Mucosa of stomach (tissue), 1 donor: ENCODE results near the gene NUDT11.

Experiments
- H3K27me3 ChIP-seq: one replicate; pipeline ENCODE4 v1.7.0; 2013; ENCODE audit warnings: mild to moderate bottlenecking, low read length; ENCODE audit not compliant: control insufficient read depth, insufficient read depth
- H3K36me3 ChIP-seq: one replicate; pipeline ENCODE4 v1.7.0; 2013; ENCODE audit warnings: low read length; ENCODE audit not compliant: control insufficient read depth, insufficient read depth
- H3K4me1 ChIP-seq: one replicate; pipeline ENCODE4 v1.7.0; 2013; ENCODE audit warnings: mild to moderate bottlenecking, low read length; ENCODE audit not compliant: control insufficient read depth, insufficient read depth
- H3K4me3 ChIP-seq: one replicate; pipeline ENCODE4 v1.7.0; 2013; ENCODE audit warnings: low read length
- H3K9ac ChIP-seq: one replicate; pipeline ENCODE4 v1.7.0; 2013; ENCODE audit warnings: mild to moderate bottlenecking, low read length, moderate library complexity
- H3K9me3 ChIP-seq: one replicate; pipeline ENCODE4 v1.7.0; 2013; ENCODE audit warnings: mild to moderate bottlenecking, low read length, moderate library complexity; ENCODE audit not compliant: control insufficient read depth
- donor health status: Pancreatic carcinoma.

NUDT11 gene

DNA sequence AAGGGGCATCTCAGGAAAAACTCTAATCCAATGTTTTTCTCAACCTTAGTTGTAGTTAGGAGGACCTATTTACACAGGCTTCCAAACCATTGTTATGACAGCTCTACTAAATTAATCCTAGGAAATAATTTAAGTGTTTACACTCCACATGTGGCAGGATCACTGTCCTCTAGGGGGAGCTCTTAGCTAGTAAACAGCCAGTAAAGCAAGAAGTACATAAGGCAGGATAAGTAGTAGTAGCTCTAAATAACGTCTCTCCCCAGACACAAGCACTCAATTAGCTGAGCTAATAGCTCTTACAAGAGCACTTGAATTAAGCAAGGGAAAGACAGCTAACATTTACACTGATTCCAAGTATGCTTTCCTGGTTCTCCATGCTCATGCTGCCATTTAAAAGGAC, 37.3 kb downstream of the NUDT11 start:
- Histone ChIP-seq H3K36me3 (no peaks in the 10 kb centered on the region), H3K4me1 (no peaks in the 10 kb centered on the region), H3K9ac (no peak overlapping the region), H3K27me3 (no peaks in the 10 kb centered on the region), H3K9me3 (no peaks in the 10 kb centered on the region), H3K4me3 (no peak overlapping the region)

DNA sequence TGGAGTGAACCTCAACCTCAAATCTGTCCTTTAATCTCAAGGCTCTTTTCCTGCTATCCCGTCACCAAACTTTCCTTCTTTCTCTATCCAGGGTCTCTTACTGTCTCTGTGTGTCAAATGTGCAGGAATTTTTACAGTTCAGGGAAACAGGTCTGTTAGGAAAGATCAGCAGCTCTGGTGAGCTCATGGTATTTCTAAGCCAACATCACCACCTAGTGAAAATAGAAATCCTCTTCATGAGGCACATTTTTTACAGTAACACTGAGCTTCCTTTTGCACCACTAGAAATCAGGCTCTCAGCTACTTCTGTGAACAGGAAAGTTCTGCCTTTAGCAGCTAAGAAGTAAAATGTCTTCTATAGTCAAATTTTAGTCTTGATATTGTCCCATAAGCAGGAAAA, 39.6 kb downstream of the NUDT11 start:
- H3K27me3 ChIP-seq: no peaks in the 10 kb centered on the region

DNA sequence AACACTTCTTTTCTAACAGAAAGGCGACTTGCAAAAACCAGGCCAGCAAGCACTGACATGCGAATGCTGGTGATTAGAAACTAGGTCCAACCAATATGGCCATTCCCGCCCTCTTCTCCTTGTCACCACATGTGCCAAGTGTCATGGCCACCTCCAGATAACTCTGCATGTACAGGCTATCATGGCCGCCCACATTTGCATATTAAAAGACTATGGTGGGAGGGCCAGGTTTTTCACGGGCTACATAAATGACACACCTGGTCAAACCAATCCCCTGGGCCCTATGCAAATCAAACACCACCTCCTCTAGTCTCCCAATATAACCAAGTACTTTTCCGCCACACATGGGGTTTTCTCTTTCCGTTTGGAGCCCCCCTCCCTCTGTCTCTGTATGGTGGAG, 40.1 kb downstream of the NUDT11 start:
- H3K4me1 ChIP-seq: no peaks in the 10 kb centered on the region
- no peak overlapping the region for H3K9ac ChIP-seq
- no peaks in the 10 kb centered on the region for H3K36me3 ChIP-seq
- no peak overlapping the region for H3K4me3 ChIP-seq
- no peaks in the 10 kb centered on the region for H3K27me3 ChIP-seq
- H3K9me3 ChIP-seq: no peaks in the 10 kb centered on the region

More for the DNA sequence above, 39.6 kb downstream of the NUDT11 start:
- Histone ChIP-seq H3K4me1 (no peaks in the 10 kb centered on the region), H3K9me3 (no peaks in the 10 kb centered on the region), H3K9ac (no peak overlapping the region), H3K4me3 (no peak overlapping the region), H3K36me3 (no peaks in the 10 kb centered on the region)

DNA sequence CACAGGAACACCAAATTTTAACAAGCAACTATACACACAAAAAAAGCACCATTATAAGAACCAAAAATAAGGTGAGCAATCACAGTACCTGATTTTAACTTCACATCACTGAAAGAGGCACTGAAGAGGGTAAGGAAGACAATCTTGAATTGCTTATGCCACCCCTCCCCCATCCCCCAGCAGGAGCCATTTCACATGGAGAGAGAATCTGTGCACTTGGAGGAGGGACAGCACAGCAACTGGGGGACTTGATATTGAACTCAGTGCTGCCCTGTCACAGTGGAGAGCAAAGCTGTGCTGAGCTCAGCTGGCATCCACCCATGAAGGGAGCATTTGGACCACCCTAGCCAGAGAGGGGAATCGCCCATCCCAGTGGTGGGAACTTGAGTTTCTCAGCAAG, 56.0 kb downstream of the NUDT11 start:
- Histone ChIP-seq H3K9ac (no peak overlapping the region), H3K4me3 (no peak overlapping the region), H3K9me3 (no peaks in the 10 kb centered on the region), H3K36me3 (no peaks in the 10 kb centered on the region), H3K4me1 (no peaks in the 10 kb centered on the region), H3K27me3 (no peaks in the 10 kb centered on the region)
